ENCODE results near the gene EPOP. TPM values are rescaled to one million over a fixed set of nuclear protein-coding genes. Genes with fewer than 3 reads are reported as not detected.

Gene EPOP
- total and polyA plus RNA-seq, 2 of the 8 experiments (the other 6 are each of a cell fraction or from before 2014, with no cell fraction given): 1.5 to 3.3 TPM

GRCh38 chr17:38676706-38677504 is 2.1 kb upstream of the EPOP start (continued):
- TF ChIP-seq CREB1 (IDR thresholded peaks at IDR 0.05): no peak
- no peak for TF ChIP-seq POLR2AphosphoS5 (IDR thresholded peaks at IDR 0.05; ENCODE audit: low read depth, low read length)
- TF ChIP-seq, protein P1, sequence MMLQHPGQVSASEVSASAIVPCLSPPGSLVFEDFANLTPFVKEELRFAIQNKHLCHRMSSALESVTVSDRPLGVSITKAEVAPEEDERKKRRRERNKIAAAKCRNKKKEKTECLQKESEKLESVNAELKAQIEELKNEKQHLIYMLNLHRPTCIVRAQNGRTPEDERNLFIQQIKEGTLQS (IDR thresholded peaks at IDR 0.05; ENCODE audit: insufficient read depth, low read depth, low read length): peak; percentile 23; the same call in 1 of the 2 replicates
- no peak for TF ChIP-seq HDAC6 (IDR thresholded peaks at IDR 0.05; ENCODE audit: low read depth, low read length)
- no peak for TF ChIP-seq CTBP2 (IDR thresholded peaks at IDR 0.05; ENCODE audit: borderline replicate concordance, insufficient read depth, insufficient read length, low read length)
- TF ChIP-seq RNF2 (IDR thresholded peaks at IDR 0.05; ENCODE audit: borderline replicate concordance, low read depth, low read length, missing control alignments, poor library complexity, severe bottlenecking): no peak
- no peak for TF ChIP-seq POLR2A (IDR thresholded peaks at IDR 0.05; ENCODE audit: control extremely low read depth in 1 of 2, low read depth in 2 of 2, low read length in 2 of 2)
- no peak for TF ChIP-seq KDM1A (IDR thresholded peaks at IDR 0.05; ENCODE audit: borderline replicate concordance, low read length)
- no peak for TF ChIP-seq EP300 (IDR thresholded peaks at IDR 0.05; ENCODE audit: borderline replicate concordance in 1 of 2, low read depth in 2 of 2, low read length in 2 of 2)
- TF ChIP-seq SRF (IDR thresholded peaks at IDR 0.05; ENCODE audit: low read depth, low read length): no peak
- no peak for TF ChIP-seq HDAC2 (IDR thresholded peaks at IDR 0.05; ENCODE audit: borderline replicate concordance in 1 of 2, low read depth in 2 of 2, low read length in 2 of 2)
- no peak for TF ChIP-seq RXRA (IDR thresholded peaks at IDR 0.05; ENCODE audit: insufficient read depth, low read depth, low read length)
- no peak for TF ChIP-seq TCF12 (IDR thresholded peaks at IDR 0.05; ENCODE audit: low read depth, low read length)
- no peak for TF ChIP-seq TAF7 (optimal IDR thresholded peaks at IDR 0.05; ENCODE audit: borderline replicate concordance, low read depth, low read length)
- no peak for TF ChIP-seq ASH2L (IDR thresholded peaks at IDR 0.05; ENCODE audit: low read length)
- TF ChIP-seq KDM4A (IDR thresholded peaks at IDR 0.05; ENCODE audit: low read depth, low read length, severe bottlenecking): no peak
- TF ChIP-seq, protein P2, sequence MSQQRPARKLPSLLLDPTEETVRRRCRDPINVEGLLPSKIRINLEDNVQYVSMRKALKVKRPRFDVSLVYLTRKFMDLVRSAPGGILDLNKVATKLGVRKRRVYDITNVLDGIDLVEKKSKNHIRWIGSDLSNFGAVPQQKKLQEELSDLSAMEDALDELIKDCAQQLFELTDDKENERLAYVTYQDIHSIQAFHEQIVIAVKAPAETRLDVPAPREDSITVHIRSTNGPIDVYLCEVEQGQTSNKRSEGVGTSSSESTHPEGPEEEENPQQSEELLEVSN (IDR thresholded peaks at IDR 0.05): peak; percentile 30; the same call in 1 of the 2 replicates
- TF ChIP-seq TBP (IDR thresholded peaks at IDR 0.05; ENCODE audit: low read depth, low read length): 0 out of 2 replicates have a peak, but pooled peaks have one; percentile 45
- TF ChIP-seq CEBPB (IDR thresholded peaks at IDR 0.05; ENCODE audit: low read depth, low read length): no peak
- TF ChIP-seq BACH1 (IDR thresholded peaks at IDR 0.05; ENCODE audit: low read length): no peak; the same call in 1 of the 2 replicates
- TF ChIP-seq TEAD4 (IDR thresholded peaks at IDR 0.05; ENCODE audit: low read depth, low read length): peak; percentile 42; the same call in 1 of the 2 replicates
- TF ChIP-seq SIX5 (IDR thresholded peaks at IDR 0.05; ENCODE audit: low read depth, low read length): no peak
- no peak for TF ChIP-seq SP1 (IDR thresholded peaks at IDR 0.05; ENCODE audit: low read depth, low read length)
- TF ChIP-seq TAF1 (IDR thresholded peaks at IDR 0.05; ENCODE audit: low read depth, low read length): no peak
